ENCODE data around the gene OR52L1.

OR52L1 gene

DNA sequence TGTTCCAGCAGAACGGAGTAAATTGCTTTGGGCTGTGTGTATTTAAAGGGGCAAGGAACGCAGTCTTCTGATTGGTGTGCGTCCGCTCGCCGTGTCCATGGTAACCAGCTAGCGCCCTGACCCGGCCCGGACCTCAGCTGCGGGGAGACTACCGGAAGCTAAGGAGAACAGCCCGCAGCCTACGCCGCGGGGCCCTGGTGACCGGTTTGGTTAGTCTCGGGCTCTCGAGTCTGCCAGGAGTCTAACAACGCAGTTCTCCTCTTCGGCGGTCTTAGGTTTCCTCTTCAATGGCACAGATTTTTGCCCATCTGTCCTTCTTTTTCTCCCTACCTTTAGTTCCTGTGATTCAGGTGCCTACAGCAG lies 48.2 kb downstream of the OR52L1 start:
- DNase-seq, result no peak

DNA sequence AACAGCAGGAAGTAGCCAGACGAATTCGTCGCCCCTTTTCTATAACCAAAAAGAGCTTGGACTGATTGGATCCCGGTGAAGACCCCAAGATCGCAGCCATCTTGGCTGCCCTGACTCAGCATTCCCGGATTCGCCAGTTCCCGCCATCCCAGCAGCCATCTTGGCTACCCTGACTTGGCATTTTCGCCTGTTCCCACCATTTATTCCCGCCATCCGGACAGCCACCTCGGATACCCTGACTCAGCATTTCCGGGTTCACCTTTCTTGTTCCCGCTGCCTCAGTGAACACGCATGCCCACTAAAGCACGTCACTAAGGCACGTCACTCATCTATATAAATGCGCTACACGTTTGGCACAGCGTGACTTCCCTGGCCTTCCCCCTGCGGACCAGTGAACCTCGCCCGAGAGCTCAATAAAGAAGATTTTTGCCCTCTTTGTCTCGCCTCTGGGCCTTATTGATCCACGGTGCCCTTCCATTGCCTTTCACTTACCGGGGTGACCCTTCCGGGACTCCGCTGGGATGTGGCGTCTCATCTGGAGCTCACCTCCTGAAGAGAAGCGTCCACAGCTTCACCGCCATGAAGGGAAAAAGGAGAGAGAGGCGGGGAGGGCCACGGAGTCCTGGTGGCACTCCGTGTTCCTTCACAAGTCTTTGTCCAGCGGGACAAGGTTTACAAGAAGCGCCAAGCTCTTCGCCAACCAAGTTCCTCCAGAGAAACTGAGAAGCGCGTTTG lies 48.8 kb downstream of the OR52L1 start:
- DNase-seq, result no peak
